HUES64 (cell line): ENCODE measurements around the gene GNG12.

Experiments
- H3K27ac ChIP-seq: 2 replicates; pipeline ENCODE4 v1.7.0; 2013; ENCODE audit warnings: low read depth, low read length, inconsistent platforms
- H3K27me3 ChIP-seq: 2 replicates; pipeline ENCODE4 v1.6.1; 2013; ENCODE audit warnings: mild to moderate bottlenecking, low read length; ENCODE audit not compliant: insufficient read depth
- H3K36me3 ChIP-seq: 2 replicates; pipeline ENCODE4 v1.6.1; 2013; ENCODE audit warnings: mild to moderate bottlenecking, low read length; ENCODE audit not compliant: insufficient read depth
- H3K4me1 ChIP-seq: 2 replicates; pipeline ENCODE4 v1.6.1; 2013; ENCODE audit warnings: mild to moderate bottlenecking, low read length, moderate library complexity; ENCODE audit not compliant: insufficient read depth
- H3K4me3 ChIP-seq: 2 replicates; pipeline ENCODE4 v1.5.1; 2013; ENCODE audit warnings: mild to moderate bottlenecking, low read length, moderate library complexity
- H3K9ac ChIP-seq: 2 replicates; pipeline ENCODE4 v1.6.1; 2013; ENCODE audit warnings: mild to moderate bottlenecking, low read depth, low read length
- H3K9me3 ChIP-seq: 2 replicates; pipeline ENCODE4 v1.6.1; 2013; ENCODE audit warnings: low read depth, low read length; ENCODE audit not compliant: insufficient read depth
- WGBS: fragments of 150-250, 120-280 bp; methylation state at CpG from one replicate; pipeline ENCODE4 v1.1.7; 2013; ENCODE audit warnings: missing lambda C conversion rate; 5-methylcytosine and 5-hydroxymethylcytosine counted together

The GNG12 gene

GRCh38 chr1:67792741-67793458 is 40.4 kb downstream of the GNG12 start:
- H3K27ac ChIP-seq: no peak overlapping the region
- H3K9me3 ChIP-seq: no peaks in the 10 kb centered on the region
- H3K4me1 ChIP-seq: peaks cover 29% of the 10 kb centered on the region
- no peaks in the 10 kb centered on the region for H3K27me3 ChIP-seq
- 70% methylated on average over 1 of the region's 1 CpG for WGBS
- H3K36me3 ChIP-seq: no peaks in the 10 kb centered on the region
- H3K9ac ChIP-seq: no peak overlapping the region
- no peak overlapping the region for H3K4me3 ChIP-seq

- Histone ChIP-seq H3K27me3 (no peaks in the 10 kb centered on the region), H3K4me1 (peaks cover 29% of the 10 kb centered on the region), H3K9ac (0 out of 2 replicates have a peak overlapping the region, but pooled peaks have one; percentile 17), H3K4me3 (no peak overlapping the region), H3K9me3 (no peaks in the 10 kb centered on the region), H3K36me3 (no peaks in the 10 kb centered on the region), H3K27ac (peak overlapping the region; percentile 10; the same call in 1 of the 2 replicates)
- 56% methylated on average over 3 of the region's 5 CpGs for WGBS
Observed at GRCh38 chr1:67792103-67792502, 41.2 kb downstream of the GNG12 start.

GRCh38 chr1:67791686-67792085 is 41.6 kb downstream of the GNG12 start:
- Histone ChIP-seq H3K4me3 (no peak overlapping the region), H3K4me1 (peaks cover 29% of the 10 kb centered on the region), H3K27me3 (no peaks in the 10 kb centered on the region), H3K9ac (0 out of 2 replicates have a peak overlapping the region, but pooled peaks have one; percentile 17), H3K27ac (peak overlapping the region; percentile 10; the same call in 1 of the 2 replicates), H3K36me3 (no peaks in the 10 kb centered on the region), H3K9me3 (no peaks in the 10 kb centered on the region)
- WGBS: 77% methylated on average over 3 of the region's 3 CpGs

- WGBS: 78% methylated on average over 1 of the region's 1 CpG
- no peak overlapping the region for H3K4me3 ChIP-seq
Observed at GRCh38 chr1:67791261-67791660, 42.0 kb downstream of the GNG12 start.

GRCh38 chr1:67790201-67790692 is 43.0 kb downstream of the GNG12 start:
- 92% methylated on average over 7 of the region's 7 CpGs for WGBS
- H3K4me3 ChIP-seq: no peak overlapping the region
- H3K27me3 ChIP-seq: no peaks in the 10 kb centered on the region
- no peaks in the 10 kb centered on the region for H3K9me3 ChIP-seq
- no peak overlapping the region for H3K9ac ChIP-seq
- H3K27ac ChIP-seq: no peak overlapping the region
- peaks cover 29% of the 10 kb centered on the region for H3K4me1 ChIP-seq
- H3K36me3 ChIP-seq: no peaks in the 10 kb centered on the region

More at GRCh38 chr1:67791261-67791660, 42.0 kb downstream of the GNG12 start:
- Histone ChIP-seq H3K9me3 (no peaks in the 10 kb centered on the region), H3K27ac (no peak overlapping the region), H3K27me3 (no peaks in the 10 kb centered on the region), H3K36me3 (no peaks in the 10 kb centered on the region), H3K9ac (no peak overlapping the region), H3K4me1 (peaks cover 29% of the 10 kb centered on the region)

GRCh38 chr1:67789551-67789950 is 43.7 kb downstream of the GNG12 start:
- H3K27ac ChIP-seq: no peak overlapping the region
- no peaks in the 10 kb centered on the region for H3K36me3 ChIP-seq
- no peak overlapping the region for H3K4me3 ChIP-seq
- H3K9ac ChIP-seq: no peak overlapping the region
- no peaks in the 10 kb centered on the region for H3K27me3 ChIP-seq
- H3K4me1 ChIP-seq: peaks cover 29% of the 10 kb centered on the region
- 96% methylated on average over 6 of the region's 6 CpGs for WGBS
- no peaks in the 10 kb centered on the region for H3K9me3 ChIP-seq

GRCh38 chr1:67788904-67789303 is 44.4 kb downstream of the GNG12 start:
- WGBS: 84% methylated on average over 7 of the region's 7 CpGs
- H3K27ac ChIP-seq: no peak overlapping the region
- H3K4me3 ChIP-seq: no peak overlapping the region
- peaks cover 29% of the 10 kb centered on the region for H3K4me1 ChIP-seq
- no peak overlapping the region for H3K9ac ChIP-seq
- H3K27me3 ChIP-seq: no peaks in the 10 kb centered on the region
- no peaks in the 10 kb centered on the region for H3K9me3 ChIP-seq
- no peaks in the 10 kb centered on the region for H3K36me3 ChIP-seq

GRCh38 chr1:67788238-67788790 is 45.0 kb downstream of the GNG12 start:
- H3K9me3 ChIP-seq: no peaks in the 10 kb centered on the region
- H3K27ac ChIP-seq: no peak overlapping the region
- H3K27me3 ChIP-seq: no peaks in the 10 kb centered on the region
- 89% methylated on average over 5 of the region's 5 CpGs for WGBS
- no peak overlapping the region for H3K4me3 ChIP-seq
- no peaks in the 10 kb centered on the region for H3K36me3 ChIP-seq
- H3K9ac ChIP-seq: no peak overlapping the region
- H3K4me1 ChIP-seq: peaks cover 24% of the 10 kb centered on the region

- H3K36me3 ChIP-seq: no peaks in the 10 kb centered on the region
- peaks cover 20% of the 10 kb centered on the region for H3K4me1 ChIP-seq
- no peaks in the 10 kb centered on the region for H3K27me3 ChIP-seq
- H3K9ac ChIP-seq: no peak overlapping the region
- H3K4me3 ChIP-seq: no peak overlapping the region
- H3K27ac ChIP-seq: no peak overlapping the region
- no peaks in the 10 kb centered on the region for H3K9me3 ChIP-seq
- WGBS: 100% methylated on average over 1 of the region's 2 CpGs
Observed at GRCh38 chr1:67787746-67788145, 45.5 kb downstream of the GNG12 start.

GRCh38 chr1:67785847-67786753 is 47.2 kb downstream of the GNG12 start:
- 95% methylated on average over 4 of the region's 4 CpGs for WGBS
- H3K36me3 ChIP-seq: no peaks in the 10 kb centered on the region
- no peak overlapping the region for H3K27ac ChIP-seq
- no peaks in the 10 kb centered on the region for H3K9me3 ChIP-seq
- no peak overlapping the region for H3K9ac ChIP-seq
- H3K4me1 ChIP-seq: peaks cover 5% of the 10 kb centered on the region; the same call in 1 of the 2 replicates
- H3K27me3 ChIP-seq: no peaks in the 10 kb centered on the region
- no peak overlapping the region for H3K4me3 ChIP-seq
